Measurements from ENCODE around the gene MILR1. TPM values are rescaled to one million over a fixed set of nuclear protein-coding genes. Genes with fewer than 3 reads are reported as not detected.
A peak's percentile ranks its signal among the peaks of the same experiment; 100 is the strongest.

Gene MILR1
- total RNA-seq, 1 donor from 2014 or later, result 0.40 TPM

- Mint-ChIP-seq H3K4me3 (no peak overlapping the region), H3K36me3 (peaks cover 47% of the 10 kb centered on the region), H3K27ac (peak overlapping the region; percentile 10), H3K4me1 (peaks cover 43% of the 10 kb centered on the region), H3K9me3 (no peaks in the 10 kb centered on the region), H3K27me3 (ENCODE audit: low read depth) (no peaks in the 10 kb centered on the region)
- TF ChIP-seq, protein P1, sequence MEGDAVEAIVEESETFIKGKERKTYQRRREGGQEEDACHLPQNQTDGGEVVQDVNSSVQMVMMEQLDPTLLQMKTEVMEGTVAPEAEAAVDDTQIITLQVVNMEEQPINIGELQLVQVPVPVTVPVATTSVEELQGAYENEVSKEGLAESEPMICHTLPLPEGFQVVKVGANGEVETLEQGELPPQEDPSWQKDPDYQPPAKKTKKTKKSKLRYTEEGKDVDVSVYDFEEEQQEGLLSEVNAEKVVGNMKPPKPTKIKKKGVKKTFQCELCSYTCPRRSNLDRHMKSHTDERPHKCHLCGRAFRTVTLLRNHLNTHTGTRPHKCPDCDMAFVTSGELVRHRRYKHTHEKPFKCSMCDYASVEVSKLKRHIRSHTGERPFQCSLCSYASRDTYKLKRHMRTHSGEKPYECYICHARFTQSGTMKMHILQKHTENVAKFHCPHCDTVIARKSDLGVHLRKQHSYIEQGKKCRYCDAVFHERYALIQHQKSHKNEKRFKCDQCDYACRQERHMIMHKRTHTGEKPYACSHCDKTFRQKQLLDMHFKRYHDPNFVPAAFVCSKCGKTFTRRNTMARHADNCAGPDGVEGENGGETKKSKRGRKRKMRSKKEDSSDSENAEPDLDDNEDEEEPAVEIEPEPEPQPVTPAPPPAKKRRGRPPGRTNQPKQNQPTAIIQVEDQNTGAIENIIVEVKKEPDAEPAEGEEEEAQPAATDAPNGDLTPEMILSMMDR (IDR thresholded peaks at IDR 0.05; ENCODE audit: unreplicated experiment), result no peak
- DNase-seq (ENCODE audit: low spot score in 2 of 2, unreplicated experiment in 2 of 2), result no peak
Observed at GRCh38 chr17:64500487-64500859, 51.6 kb downstream of the MILR1 start.

DNA sequence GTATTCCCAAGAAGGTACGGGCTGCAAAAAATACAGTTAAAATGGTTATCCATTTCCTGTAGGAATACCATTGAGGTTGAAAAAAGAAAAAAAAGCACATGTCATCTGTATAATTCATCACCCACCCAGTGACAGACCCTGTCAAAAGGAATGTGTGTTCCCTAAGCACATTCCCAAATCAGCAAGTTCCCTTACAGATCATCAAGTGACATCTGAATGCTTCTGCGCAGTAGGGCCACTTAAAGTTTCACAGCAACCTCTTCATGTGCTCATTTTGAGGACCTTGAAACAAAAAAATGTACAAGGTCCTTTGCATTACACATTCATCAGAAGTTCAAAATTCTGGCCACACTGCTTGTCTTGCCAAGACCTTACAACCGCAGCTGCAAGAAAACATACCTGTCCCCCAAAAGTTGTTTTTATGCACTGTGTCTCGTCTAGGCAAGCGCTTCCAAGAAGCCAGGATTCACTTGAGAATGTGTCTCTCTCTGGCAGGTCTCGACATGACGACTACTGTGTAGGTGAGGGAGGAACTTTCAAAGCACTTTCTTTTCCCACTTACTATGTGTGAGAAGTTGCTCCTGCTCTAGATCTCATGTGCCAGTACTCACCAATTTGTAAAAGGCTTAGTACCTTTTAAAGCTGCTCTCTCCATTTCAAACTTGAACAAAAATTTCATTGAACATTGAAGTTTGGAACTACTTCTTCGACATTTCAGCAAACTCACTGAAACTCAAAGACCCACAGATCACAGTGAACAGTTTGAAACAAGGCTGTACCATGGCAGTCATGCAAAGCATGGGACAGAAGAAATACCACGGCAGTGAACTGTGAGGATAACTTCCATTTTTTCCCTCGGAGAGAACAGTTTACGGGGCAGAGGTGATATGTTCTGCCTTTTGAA, 52.2 kb downstream of the MILR1 start:
- TF ChIP-seq, protein P1 (IDR thresholded peaks at IDR 0.05; ENCODE audit: unreplicated experiment), result no peak
- H3K9me3 Mint-ChIP-seq, result no peaks in the 10 kb centered on the region
- H3K36me3 Mint-ChIP-seq, result peaks cover 47% of the 10 kb centered on the region
- no peak for DNase-seq (ENCODE audit: low spot score in 2 of 2, unreplicated experiment in 2 of 2)
- H3K27ac Mint-ChIP-seq, result peak overlapping the region; percentile 62
- peaks cover 39% of the 10 kb centered on the region for H3K4me1 Mint-ChIP-seq
- H3K4me3 Mint-ChIP-seq, result no peak overlapping the region
- no peaks in the 10 kb centered on the region for H3K27me3 Mint-ChIP-seq (ENCODE audit: low read depth)

GRCh38 chr17:64502021-64502420, 53.1 kb downstream of the MILR1 start:
- Mint-ChIP-seq H3K9me3 (no peaks in the 10 kb centered on the region), H3K36me3 (peaks cover 47% of the 10 kb centered on the region), H3K27ac (peak overlapping the region; percentile 62), H3K4me3 (no peak overlapping the region), H3K4me1 (peaks cover 34% of the 10 kb centered on the region), H3K27me3 (ENCODE audit: low read depth) (no peaks in the 10 kb centered on the region)
- TF ChIP-seq, protein P1 (IDR thresholded peaks at IDR 0.05; ENCODE audit: unreplicated experiment), result no peak
- no peak for DNase-seq (ENCODE audit: low spot score in 2 of 2, unreplicated experiment in 2 of 2)

DNA sequence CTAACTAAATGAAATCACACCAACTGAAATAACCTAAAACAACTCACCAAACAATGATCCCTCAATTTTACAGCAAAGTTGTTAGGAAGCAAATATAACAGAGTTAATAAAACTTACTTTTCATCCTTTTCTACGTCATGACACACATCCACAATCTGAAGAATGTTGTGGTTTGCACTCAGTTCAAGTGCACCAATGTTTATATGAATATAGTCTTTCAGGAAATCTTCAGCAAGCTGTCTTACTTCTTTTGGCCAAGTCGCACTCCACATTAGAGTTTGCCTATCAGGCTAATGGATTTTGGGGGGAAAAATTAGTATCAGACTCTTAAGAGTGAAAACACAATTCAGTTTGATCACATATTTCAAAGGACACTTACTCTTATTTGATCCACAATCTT, 53.9 kb downstream of the MILR1 start:
- peaks cover 47% of the 10 kb centered on the region for H3K36me3 Mint-ChIP-seq
- DNase-seq (ENCODE audit: low spot score in 2 of 2, unreplicated experiment in 2 of 2), result no peak
- no peaks in the 10 kb centered on the region for H3K9me3 Mint-ChIP-seq

DNA sequence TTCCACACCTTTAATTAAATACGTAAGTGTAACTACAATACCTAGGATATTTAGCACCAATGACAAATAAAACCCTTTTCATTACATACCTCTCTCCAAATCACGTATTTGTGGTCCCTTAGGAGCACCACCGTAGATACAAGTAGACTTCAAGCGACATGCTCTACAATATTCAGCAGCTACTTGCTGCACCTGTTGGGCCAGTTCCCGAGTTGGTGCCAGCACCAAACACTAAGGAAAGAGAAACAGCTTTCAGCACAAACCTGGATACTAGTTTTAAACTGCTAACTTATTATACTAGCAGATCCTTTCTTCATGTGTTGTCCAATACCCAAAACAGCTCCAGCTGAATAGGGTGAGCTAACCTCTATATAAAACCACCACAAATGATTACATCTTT, 54.4 kb downstream of the MILR1 start:
- no peaks in the 10 kb centered on the region for H3K9me3 Mint-ChIP-seq

More for the DNA sequence above, 53.9 kb downstream of the MILR1 start:
- Mint-ChIP-seq H3K27me3 (ENCODE audit: low read depth) (no peaks in the 10 kb centered on the region), H3K4me3 (no peak overlapping the region), H3K27ac (peak overlapping the region; percentile 78), H3K4me1 (peaks cover 31% of the 10 kb centered on the region)
- TF ChIP-seq, protein P1 (IDR thresholded peaks at IDR 0.05; ENCODE audit: unreplicated experiment), result no peak

More for the DNA sequence above, 54.4 kb downstream of the MILR1 start:
- DNase-seq (ENCODE audit: low spot score in 2 of 2, unreplicated experiment in 2 of 2), result no peak
- H3K36me3 Mint-ChIP-seq, result peaks cover 47% of the 10 kb centered on the region
- TF ChIP-seq, protein P1 (IDR thresholded peaks at IDR 0.05; ENCODE audit: unreplicated experiment), result no peak
- H3K4me1 Mint-ChIP-seq, result peaks cover 34% of the 10 kb centered on the region
- peak overlapping the region; percentile 78 for H3K27ac Mint-ChIP-seq
- no peak overlapping the region for H3K4me3 Mint-ChIP-seq
- no peaks in the 10 kb centered on the region for H3K27me3 Mint-ChIP-seq (ENCODE audit: low read depth)
